H1 (cell line): ENCODE measurements around the gene ARHGEF40. TPM values are rescaled to one million over a fixed set of nuclear protein-coding genes. Genes with fewer than 3 reads are reported as not detected.

ENCODE experiments used
- CTCF ChIA-PET: fragments of 300-600 bp; sonication (Branson Sonifier 250); formaldehyde crosslinking; loops from one replicate; lab custom pipeline; 2021; ENCODE audit not compliant: partially characterized antibody; lab: Charles Lee
- POLR2A ChIA-PET: fragments of 300-600 bp; sonication (Branson Sonifier 250); formaldehyde crosslinking; loops from one replicate; lab custom pipeline; 2021; ENCODE audit warnings: inconsistent platforms; ENCODE audit not compliant: partially characterized antibody; lab: Charles Lee
- DNase-seq, 2 experiments: peaks; one replicate each; pipeline versions ENCODE4 v3.0.0 to v3.0.0-alpha.2; 2010 to 2022; ENCODE audit warnings: low spot score in 2 of 2, low read depth in 1 of 2, mixed read lengths in 1 of 2
- FAIRE-seq: peaks from 2 replicates; lab custom pipeline; 2011; peaks lifted over from hg19 to GRCh38; lab: Jason Lieb, UNC
- H2AFZ ChIP-seq: 2 replicates; pipeline ENCODE4 v1.8.1; 2012; ENCODE audit warnings: low read length, inconsistent platforms
- H2AK5ac ChIP-seq: 2 replicates; pipeline ENCODE4 v1.6.1; 2013; ENCODE audit warnings: low read depth, low read length
- H2BK120ac ChIP-seq: replicated peaks from 2 replicates; pipeline ENCODE3; 2013; ENCODE audit warnings: low read depth, low read length, inconsistent platforms
- H2BK12ac ChIP-seq: 2 replicates; pipeline ENCODE4 v1.6.1; 2013; ENCODE audit warnings: low read depth, low read length
- H2BK15ac ChIP-seq: 2 replicates; pipeline ENCODE4 v1.6.1; 2013; ENCODE audit warnings: low read length
- H2BK20ac ChIP-seq: 2 replicates; pipeline ENCODE4 v1.6.1; 2013; ENCODE audit warnings: low read length
- H2BK5ac ChIP-seq: 2 replicates; pipeline ENCODE4 v1.6.1; 2013; ENCODE audit warnings: low read depth, low read length
- H3K14ac ChIP-seq: 2 replicates; pipeline ENCODE4 v1.6.1; 2013; ENCODE audit warnings: inconsistent platforms; ENCODE audit not compliant: insufficient read length
- H3K18ac ChIP-seq: 2 replicates; pipeline ENCODE4 v1.6.1; 2013; ENCODE audit warnings: low read length; ENCODE audit errors: extremely low read depth
- H3K23ac ChIP-seq: 2 replicates; pipeline ENCODE4 v1.6.1; 2013; ENCODE audit warnings: inconsistent platforms; ENCODE audit not compliant: insufficient read length
- H3K23me2 ChIP-seq: 2 replicates; pipeline ENCODE4 v1.6.1; 2013; ENCODE audit warnings: low read depth, low read length
- H3K27ac ChIP-seq: 2 replicates; pipeline ENCODE4 v1.6.1; 2011; ENCODE audit warnings: low read depth, low read length, inconsistent platforms
- H3K27me3 ChIP-seq, 4 experiments: replicated peaks in 1 of 4; 1 replicate in 1 of 4; 2 replicates in 3 of 4; pipeline versions ENCODE4 v1.6.1 to v1.8.1; 2011 to 2013; ENCODE audit warnings: low read length in 3 of 4, mild to moderate bottlenecking in 3 of 4, inconsistent platforms in 2 of 4, mixed read lengths in 2 of 4, moderate library complexity in 1 of 4; ENCODE audit not compliant: control insufficient read depth in 3 of 4, insufficient read depth in 3 of 4; ENCODE audit errors: extremely low read depth in 1 of 4
- H3K36me3 ChIP-seq, 4 experiments: 2 replicates each; pipeline versions ENCODE4 v1.6.1 to v1.8.1; 2011 to 2013; ENCODE audit warnings: mild to moderate bottlenecking in 4 of 4, low read length in 3 of 4, moderate library complexity in 2 of 4, control low read depth in 1 of 4, inconsistent platforms in 1 of 4; ENCODE audit not compliant: insufficient read depth in 4 of 4, control insufficient read depth in 2 of 4
- H3K4ac ChIP-seq: replicated peaks from 2 replicates; pipeline ENCODE3; 2013; ENCODE audit warnings: low read length, low read depth, mixed read lengths, inconsistent platforms; ENCODE audit not compliant: insufficient read length
- H3K4me1 ChIP-seq, 4 experiments: replicated peaks in 1 of 4; 1 replicate in 1 of 4; 2 replicates in 3 of 4; pipeline versions ENCODE4 v1.6.1 to v1.8.1; 2011 to 2013; ENCODE audit warnings: low read length in 3 of 4, inconsistent platforms in 2 of 4, mixed read lengths in 1 of 4; ENCODE audit not compliant: insufficient read depth in 4 of 4, control insufficient read depth in 3 of 4
- H3K4me2 ChIP-seq, 2 experiments: 2 replicates each; pipeline versions ENCODE4 v1.6.1 to v1.8.1; 2011 to 2013; ENCODE audit warnings: low read depth in 2 of 2, low read length in 2 of 2, control low read depth in 1 of 2, inconsistent platforms in 1 of 2, mild to moderate bottlenecking in 1 of 2; ENCODE audit not compliant: insufficient read depth in 1 of 2
- H3K4me3 ChIP-seq, 4 experiments: fragments of 200-600, 300-600 bp in 1 of 4; sonication (generic), shearing (Covaris generic), sonication (Bioruptor Twin) in 1 of 4; 2 replicates each; pipeline versions ENCODE4 v1.5.1 to v1.8.1; 2011 to 2016; ENCODE audit warnings: low read length in 4 of 4, low read depth in 3 of 4, control low read depth in 2 of 4, inconsistent platforms in 2 of 4, mild to moderate bottlenecking in 2 of 4, mixed read lengths in 1 of 4, moderate library complexity in 1 of 4; ENCODE audit not compliant: insufficient read depth in 2 of 4; ENCODE audit errors: extremely low read depth in 1 of 4
- H3K56ac ChIP-seq: replicated peaks from 2 replicates; pipeline ENCODE3; 2013; ENCODE audit warnings: low read depth, mild to moderate bottlenecking, mixed read lengths, low read length, inconsistent platforms; ENCODE audit not compliant: insufficient read length
- H3K79me1 ChIP-seq: 2 replicates; pipeline ENCODE4 v1.6.1; 2013; ENCODE audit warnings: low read depth, low read length, control low read depth
- H3K79me2 ChIP-seq, 2 experiments: 2 replicates each; pipeline versions ENCODE4 v1.6.1 to v1.8.1; 2012 to 2013; ENCODE audit warnings: low read length in 2 of 2, mild to moderate bottlenecking in 2 of 2, inconsistent platforms in 1 of 2; ENCODE audit not compliant: insufficient read depth in 2 of 2, control insufficient read depth in 1 of 2
- H3K9ac ChIP-seq, 4 experiments: replicated peaks in 1 of 4; 1 replicate in 1 of 4; 2 replicates in 3 of 4; pipeline versions ENCODE4 v1.6.1 to v1.8.1; 2011 to 2013; ENCODE audit warnings: low read depth in 3 of 4, low read length in 3 of 4, control low read depth in 2 of 4, mild to moderate bottlenecking in 2 of 4, moderate library complexity in 2 of 4, inconsistent platforms in 1 of 4; ENCODE audit errors: extremely low read depth in 1 of 4
- H3K9me3 ChIP-seq, 2 experiments: 2 replicates each; pipeline versions ENCODE4 v1.6.1 to v1.8.1; 2012 to 2013; ENCODE audit warnings: mild to moderate bottlenecking in 2 of 2, moderate library complexity in 2 of 2, control low read depth in 1 of 2, inconsistent platforms in 1 of 2, low read depth in 1 of 2, low read length in 1 of 2, mixed read lengths in 1 of 2; ENCODE audit not compliant: insufficient read depth in 2 of 2
- H4K20me1 ChIP-seq, 2 experiments: replicated peaks in 1 of 2; 2 replicates each; pipeline versions ENCODE3 to v1.8.1; 2011 to 2013; ENCODE audit warnings: inconsistent platforms in 2 of 2, low read length in 2 of 2, mild to moderate bottlenecking in 1 of 2; ENCODE audit not compliant: insufficient read depth in 2 of 2, control insufficient read depth in 1 of 2
- H4K5ac ChIP-seq: 2 replicates; pipeline ENCODE4 v1.6.1; 2013; ENCODE audit warnings: low read length, low read depth, mixed read lengths, inconsistent platforms; ENCODE audit not compliant: insufficient read length
- H4K8ac ChIP-seq: 2 replicates; pipeline ENCODE4 v1.8.0; 2013; ENCODE audit warnings: mild to moderate bottlenecking, moderate library complexity, low read length, inconsistent platforms; ENCODE audit not compliant: insufficient read depth; ENCODE audit errors: extremely low read depth
- H4K91ac ChIP-seq: replicated peaks from 2 replicates; pipeline ENCODE3; 2013; ENCODE audit warnings: low read length, mixed read lengths, inconsistent platforms; ENCODE audit not compliant: insufficient read length
- BCL11A ChIP-seq, 2 experiments: IDR thresholded peaks; one replicate each; pipeline ENCODE4 v1.6.1; 2011; ENCODE audit warnings: low read depth in 2 of 2, low read length in 2 of 2, mild to moderate bottlenecking in 2 of 2
- EGR1 ChIP-seq: IDR thresholded peaks from 2 replicates; pipeline ENCODE4 v1.6.1; 2011; ENCODE audit warnings: low read depth, low read length, borderline replicate concordance
- KDM4A ChIP-seq: IDR thresholded peaks from one replicate; pipeline ENCODE4 v1.7.1; 2012; ENCODE audit warnings: low read depth, mild to moderate bottlenecking, moderate library complexity, low read length, inconsistent platforms; ENCODE audit not compliant: severe bottlenecking
- RAD21 ChIP-seq, 2 experiments: IDR thresholded peaks in 1 of 2; conservative IDR thresholded peaks in 1 of 2; 2 replicates each; pipeline ENCODE4 v1.6.1; 2011; ENCODE audit warnings: low read depth in 2 of 2, low read length in 2 of 2, improper control_type of control experiment in 1 of 2, inconsistent platforms in 1 of 2, mild to moderate bottlenecking in 1 of 2, moderate library complexity in 1 of 2
- SAP30 ChIP-seq: fragments of 300-600 bp; sonication (generic); IDR thresholded peaks from 2 replicates; pipeline ENCODE4 v1.7.1; 2012; ENCODE audit warnings: low read length, moderate library complexity, mild to moderate bottlenecking, inconsistent platforms; ENCODE audit not compliant: insufficient read depth, insufficient replicate concordance
- WGBS, 2 experiments: shearing (Covaris generic) in 1 of 2; methylation state at CpG; one replicate each; pipeline versions ENCODE4 v1.1.6 to v1.1.7; 2013 to 2015; ENCODE audit warnings: low lambda C conversion rate in 2 of 2, mixed read lengths in 2 of 2, inconsistent platforms in 1 of 2, low coverage in 1 of 2, missing lambda C conversion rate in 1 of 2; ENCODE audit not compliant: insufficient replicate concordance in 2 of 2, insufficient coverage in 1 of 2, insufficient read length in 1 of 2; ENCODE audit errors: extremely low coverage in 1 of 2, missing lambda C conversion rate in 1 of 2; 5-methylcytosine and 5-hydroxymethylcytosine counted together
- polyA plus RNA-seq, 7 experiments: library from polyadenylated mRNA; depleted of rRNA in 3 of 7; stranded (reverse) in 5 of 7; unstranded in 2 of 7; fragments of >200 nt in 5 of 7; fragments of 200-250 nt in 2 of 7; gene quantifications; 1 replicate in 5 of 7; 2 replicates in 1 of 7; 4 replicates in 1 of 7; pipeline versions ENCODE4 v1.2.1 to v1.2.3, GENCODE V29; 2011 to 2013; ENCODE audit warnings: missing spikeins in 2 of 7, mixed read lengths in 2 of 7
- total RNA-seq: library from RNA; stranded (reverse); fragmentation: NEBNext Ultra II Directional; extraction: Animal tissue kit (Norgen Biotek cat#: 25700); gene quantifications from 2 replicates; pipeline ENCODE4 v1.2.1, GENCODE V29; 2021
- TF ChIP-seq, protein P1 (sequence below): IDR thresholded peaks from 2 replicates; pipeline ENCODE4 v1.6.1; 2012; ENCODE audit warnings: inconsistent platforms

ARHGEF40 gene
- total and polyA plus RNA-seq, 2 of the 8 experiments (the other 6 are each of a cell fraction or from before 2014, with no cell fraction given), result 53.1 to 101 TPM

DNA sequence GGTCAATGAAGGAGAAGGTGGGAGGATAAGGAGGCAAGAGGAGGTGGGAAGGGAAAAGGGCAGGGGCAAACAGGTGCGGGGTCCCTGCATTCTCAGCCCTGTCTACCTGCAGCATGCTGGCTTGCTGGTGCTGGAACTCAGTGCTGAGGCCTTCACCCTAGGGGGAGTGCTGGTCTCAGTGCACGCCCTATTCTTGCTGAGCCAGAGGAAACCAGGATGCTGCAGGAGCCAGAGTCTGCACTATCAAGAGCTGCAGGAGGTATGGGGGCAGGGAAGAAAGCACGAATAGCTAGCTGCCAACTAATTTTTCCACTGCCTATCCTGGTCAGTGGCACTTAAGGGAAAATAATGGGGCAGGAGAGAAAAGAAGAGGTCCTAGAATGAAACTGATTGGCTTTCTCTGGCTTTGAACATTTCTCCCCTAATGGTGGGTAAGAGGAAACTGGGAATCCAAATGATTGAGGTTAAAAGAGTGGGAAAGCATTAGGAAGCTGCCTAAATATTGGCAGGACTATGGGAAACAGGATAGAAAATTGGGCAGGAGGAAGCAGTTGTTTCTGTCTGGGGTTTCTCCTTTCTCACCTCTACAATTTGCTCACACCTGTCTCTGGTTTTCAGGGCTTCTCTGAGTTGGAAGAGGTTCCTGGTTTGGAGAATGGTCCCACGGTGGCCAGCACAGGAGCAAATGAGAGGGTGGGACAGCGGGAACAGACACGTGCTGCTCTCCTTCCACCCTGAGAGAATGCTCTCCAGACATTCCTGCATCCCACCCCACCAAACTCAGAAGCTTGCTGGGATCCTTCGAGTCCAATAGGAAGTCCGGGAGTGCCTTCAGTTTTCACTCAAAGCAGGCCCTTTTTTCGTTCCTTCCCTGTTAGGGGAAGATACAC, 32.7 kb downstream of the ARHGEF40 start:
- no peaks in the 10 kb centered on the region for H3K79me1 ChIP-seq
- no peak overlapping the region for H3K56ac ChIP-seq
- H3K27ac ChIP-seq, result no peak overlapping the region
- WGBS, 2 experiments, result 11% methylated on average over 9 of the region's 9 CpGs; no CpG with 5 or more reads in 1 of the 2 experiments
- H3K79me2 ChIP-seq, result peaks cover 0 to 32% of the 10 kb centered on the region in 2 experiments; a peak in 3 of 4 replicates
- H4K8ac ChIP-seq, result no peak overlapping the region
- no peak overlapping the region for H3K4ac ChIP-seq
- H3K14ac ChIP-seq, result no peak overlapping the region
- H4K20me1 ChIP-seq, result no peaks in the 10 kb centered on the region
- H2BK120ac ChIP-seq, result peak overlapping the region; percentile 12
- no peak overlapping the region for H2AK5ac ChIP-seq
- H3K9ac ChIP-seq, result peak overlapping the region; percentile 14 to 59 (median 38)
- H2BK12ac ChIP-seq, result peak overlapping the region; percentile 20; the same call in 1 of the 2 replicates
- no peaks in the 10 kb centered on the region for H3K9me3 ChIP-seq
- POLR2A ChIA-PET, result interaction anchor here (0.8 to 7.2 kb wide), 11 partner anchors 9 to 102 kb away, joined by 3 to 121 read pairs (median 5); partner anchors contain the start of genes ARHGEF40 and NDRG2
- peak overlapping the region; percentile 35; the same call in 1 of the 2 replicates for H2BK5ac ChIP-seq
- CTCF ChIA-PET, result interaction anchor here (0.5 to 11.0 kb wide), 12 partner anchors 9 to 117 kb away, joined by 3 to 239 read pairs (median 29); partner anchors contain the start of gene ARHGEF40
- H3K18ac ChIP-seq, result peak overlapping the region; percentile 80
- DNase-seq (no peak), FAIRE-seq (no peak)
- H3K36me3 ChIP-seq, result no peaks in the 10 kb centered on the region
- peak overlapping the region; percentile 83 to 90 for H3K4me2 ChIP-seq
- no peak overlapping the region for H3K23ac ChIP-seq
- H4K91ac ChIP-seq, result peak overlapping the region; percentile 67
- H3K27me3 ChIP-seq, result no peaks in the 10 kb centered on the region
- H2AFZ ChIP-seq, result no peak overlapping the region
- peak overlapping the region; percentile 76; the same call in 1 of the 2 replicates for H2BK15ac ChIP-seq
- peaks cover 2 to 25% (median 9%) of the 10 kb centered on the region in 4 experiments; a peak in 5 of 7 replicates for H3K4me1 ChIP-seq
- H2BK20ac ChIP-seq, result no peak overlapping the region
- peak overlapping the region; percentile 59 to 83 (median 80) for H3K4me3 ChIP-seq
- H4K5ac ChIP-seq, result no peak overlapping the region
- peaks cover 7% of the 10 kb centered on the region for H3K23me2 ChIP-seq
- TF ChIP-seq SAP30 (no peak), KDM4A (no peak), EGR1 (no peak), RAD21 (IDR thresholded peaks at IDR 0.05 in 1 of 2, conservative IDR thresholded peaks at IDR 0.05 in 1 of 2; ENCODE audit: low read depth in 2 of 2, low read length in 2 of 2) (no peak), BCL11A (IDR thresholded peaks at IDR 0.05; ENCODE audit: low read depth in 2 of 2, low read length in 2 of 2) (no peak)
- TF ChIP-seq, protein P1, sequence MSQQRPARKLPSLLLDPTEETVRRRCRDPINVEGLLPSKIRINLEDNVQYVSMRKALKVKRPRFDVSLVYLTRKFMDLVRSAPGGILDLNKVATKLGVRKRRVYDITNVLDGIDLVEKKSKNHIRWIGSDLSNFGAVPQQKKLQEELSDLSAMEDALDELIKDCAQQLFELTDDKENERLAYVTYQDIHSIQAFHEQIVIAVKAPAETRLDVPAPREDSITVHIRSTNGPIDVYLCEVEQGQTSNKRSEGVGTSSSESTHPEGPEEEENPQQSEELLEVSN, result 0 out of 2 replicates have a peak, but pooled peaks have one; percentile 31
